Measurements from ENCODE around the gene CLN5.

Gene CLN5

DNA sequence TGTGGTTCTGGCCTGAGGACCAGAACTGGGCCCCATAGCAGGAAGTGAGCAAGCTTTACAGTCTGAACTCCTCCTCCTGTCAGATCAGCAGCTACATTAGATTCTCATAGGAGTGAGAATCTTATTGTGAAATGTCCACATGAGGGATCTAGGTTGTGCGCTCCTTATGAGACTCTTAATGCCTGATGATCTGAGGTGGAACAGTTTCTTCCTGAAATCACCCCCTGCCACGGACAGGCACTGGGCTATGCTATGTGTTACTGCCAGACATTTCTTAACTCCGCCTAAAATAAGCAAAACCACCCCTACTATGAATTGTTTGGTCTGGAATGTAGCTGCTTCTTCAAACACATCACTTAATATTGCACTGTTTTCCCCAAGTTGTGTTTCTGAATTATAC is 30.5 kb downstream of the CLN5 start:
- DNase-seq: no peak

DNA sequence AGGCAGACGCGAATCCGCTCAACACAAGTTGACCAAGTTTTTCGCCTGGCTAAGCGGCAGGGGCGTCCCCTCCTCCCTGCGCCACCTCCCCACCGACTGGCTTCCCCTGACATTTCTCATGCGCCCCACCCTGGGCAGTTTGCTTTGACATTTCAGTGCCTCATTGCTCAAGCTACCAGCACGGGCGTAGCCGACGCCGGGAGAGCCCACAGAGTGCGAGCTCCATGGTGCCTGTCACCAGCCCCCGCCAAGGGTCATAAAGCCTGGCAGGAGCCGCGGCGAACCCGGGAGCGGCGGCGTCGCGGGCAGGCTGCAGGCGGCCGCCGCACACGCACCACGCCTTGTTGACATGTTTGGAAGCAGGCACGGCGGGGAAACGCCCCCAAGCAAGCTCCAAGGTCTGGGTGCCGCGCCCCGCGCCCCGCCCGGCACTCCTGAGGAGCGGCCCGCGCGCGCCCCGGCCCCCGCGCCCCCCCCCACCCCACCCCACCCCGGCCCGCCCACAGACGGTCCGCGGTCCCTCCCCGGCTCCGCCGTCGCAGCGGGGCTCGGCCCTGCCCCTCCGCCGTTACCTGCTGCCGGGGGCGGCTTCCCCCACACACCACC is 34.5 kb downstream of the CLN5 start:
- DNase-seq: peak; percentile 19

DNA sequence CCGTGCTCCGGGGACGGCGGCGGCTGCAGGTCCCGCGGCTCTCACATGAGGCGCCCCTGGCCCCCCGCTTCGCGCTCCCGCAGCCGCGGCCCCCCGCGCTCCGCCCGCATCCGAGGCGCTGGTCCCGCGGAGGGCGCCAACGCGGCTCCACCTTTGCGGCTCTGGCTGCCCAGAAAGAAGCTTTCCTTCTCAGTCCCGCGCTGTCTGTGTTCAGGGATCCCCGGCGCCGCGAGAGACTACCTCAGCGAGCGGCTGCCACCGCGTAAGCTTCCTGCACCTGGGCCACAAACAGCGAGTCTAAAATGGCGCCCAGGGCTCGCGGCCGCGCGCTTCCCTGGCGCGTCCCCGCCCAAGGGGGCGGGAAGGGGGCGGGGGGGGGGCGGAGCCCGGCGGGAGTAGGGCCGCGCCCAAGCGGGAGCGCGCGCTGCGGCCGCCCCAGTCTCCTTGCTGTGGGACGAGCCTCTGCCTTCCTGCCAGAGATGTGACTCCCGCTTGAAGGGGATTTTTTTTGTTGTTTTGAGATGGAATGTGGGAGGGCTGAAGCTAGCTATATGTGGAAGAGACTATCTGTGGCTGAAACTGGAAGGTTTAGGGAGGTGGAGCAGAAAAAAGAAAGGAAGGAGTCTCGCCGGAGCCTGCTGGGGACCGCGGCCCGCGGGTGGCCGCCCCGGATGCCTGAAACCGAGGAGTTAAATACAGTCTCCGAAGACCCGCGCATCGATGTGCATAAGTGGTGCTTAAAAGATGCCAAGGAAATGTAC is 35.2 kb downstream of the CLN5 start, which contains the start of gene FBXL3:
Gene FBXL3 (minus strand): TSS at position 299 of the 761 bp plus-strand sequence. CDS start 5,299 bp downstream, outside the sequence.
- DNase-seq: peak; percentile 80

DNA sequence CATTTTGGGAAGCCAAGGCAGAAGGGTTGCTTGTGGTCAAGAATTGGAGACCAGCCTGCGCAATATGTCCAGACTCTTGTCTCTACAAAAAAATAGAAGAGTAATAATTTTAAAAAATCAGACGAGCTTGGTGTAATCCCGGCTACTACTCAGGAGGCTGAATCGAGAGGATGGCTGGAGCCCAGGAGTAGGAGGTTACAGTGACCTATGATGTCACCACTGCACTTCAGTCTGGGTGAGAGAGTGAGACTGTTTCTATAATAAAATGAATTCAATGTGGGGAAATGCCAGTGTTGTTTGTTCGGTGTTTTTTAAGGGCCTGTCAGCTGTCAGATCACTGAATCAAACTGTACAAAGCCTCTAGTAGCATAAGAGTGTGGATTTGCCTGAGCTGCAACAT is 36.3 kb downstream of the CLN5 start:
- peak; percentile 11 for DNase-seq

DNA sequence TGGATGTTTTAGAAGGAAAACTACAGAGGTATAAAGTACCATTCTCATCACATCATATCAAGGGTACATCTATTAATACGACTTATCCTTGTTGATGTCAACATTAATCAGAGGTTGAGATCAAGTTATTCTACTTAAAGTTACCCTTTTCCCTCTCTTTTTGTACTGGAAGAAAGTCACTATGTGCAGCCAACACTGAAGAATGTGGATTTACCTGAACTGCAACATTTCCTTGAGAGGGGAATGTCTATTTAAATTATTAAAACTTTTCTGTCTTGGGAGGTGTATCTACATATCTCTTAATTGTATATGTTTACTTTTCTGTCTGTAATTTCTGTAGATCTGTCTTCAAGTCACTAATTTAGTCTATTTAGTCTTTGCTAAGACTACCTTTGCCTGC is 37.6 kb downstream of the CLN5 start:
- DNase-seq: no peak

DNA sequence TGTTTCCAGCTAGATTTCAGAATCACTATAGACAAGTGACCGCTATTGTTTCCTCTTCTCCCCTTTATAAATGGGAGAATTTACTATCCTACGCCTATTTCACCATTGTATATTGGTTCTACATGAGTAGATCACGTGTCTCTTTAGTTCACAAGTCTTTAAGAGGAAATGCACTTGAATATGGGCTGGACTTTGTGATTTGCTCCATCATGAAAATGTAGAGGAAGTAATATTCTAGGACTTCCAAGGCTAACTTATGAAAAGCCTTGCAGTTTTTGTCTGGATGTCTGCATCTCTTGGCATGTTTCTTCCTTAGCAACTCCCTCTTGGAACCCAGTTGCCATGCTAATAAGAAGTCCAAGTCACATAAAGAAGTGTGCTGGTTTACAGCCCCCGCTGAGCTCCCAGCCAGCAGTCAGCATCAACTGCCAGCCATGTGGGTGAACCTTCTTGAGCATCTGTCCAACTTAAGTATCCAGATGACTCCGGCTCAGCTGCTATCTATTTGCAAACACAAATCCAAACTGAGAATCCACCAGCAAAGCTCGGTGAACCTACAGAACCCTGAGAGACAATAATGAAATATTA is 39.9 kb downstream of the CLN5 start:
- no peak for DNase-seq

DNA sequence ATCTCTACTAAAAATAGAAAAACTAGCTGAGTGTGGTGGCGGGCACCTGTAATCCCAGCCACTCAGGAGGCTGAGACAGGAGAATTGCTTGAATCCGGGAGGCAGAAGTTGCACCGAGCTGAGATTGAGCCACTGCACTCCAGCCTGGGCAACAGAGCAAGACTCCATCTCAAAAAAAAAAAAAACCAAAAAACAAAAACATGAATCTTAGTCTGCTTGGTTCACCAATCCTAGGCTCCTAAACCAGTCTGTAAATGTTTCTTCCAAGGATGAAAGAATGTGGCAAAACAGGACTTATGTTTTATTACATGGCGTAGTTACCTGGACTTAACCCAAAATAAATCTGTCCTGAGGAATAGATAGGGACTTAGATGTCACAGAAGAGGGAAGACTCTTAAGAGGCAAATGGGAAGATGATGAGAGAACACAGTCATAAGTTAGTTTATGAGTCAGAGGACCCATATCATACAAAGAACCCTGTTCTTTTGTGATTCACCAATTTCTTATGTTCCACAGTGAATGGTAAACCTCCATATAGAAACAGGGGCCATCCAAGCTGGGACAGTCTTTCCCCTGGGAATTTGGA is 41.9 kb downstream of the CLN5 start:
- no peak for DNase-seq

DNA sequence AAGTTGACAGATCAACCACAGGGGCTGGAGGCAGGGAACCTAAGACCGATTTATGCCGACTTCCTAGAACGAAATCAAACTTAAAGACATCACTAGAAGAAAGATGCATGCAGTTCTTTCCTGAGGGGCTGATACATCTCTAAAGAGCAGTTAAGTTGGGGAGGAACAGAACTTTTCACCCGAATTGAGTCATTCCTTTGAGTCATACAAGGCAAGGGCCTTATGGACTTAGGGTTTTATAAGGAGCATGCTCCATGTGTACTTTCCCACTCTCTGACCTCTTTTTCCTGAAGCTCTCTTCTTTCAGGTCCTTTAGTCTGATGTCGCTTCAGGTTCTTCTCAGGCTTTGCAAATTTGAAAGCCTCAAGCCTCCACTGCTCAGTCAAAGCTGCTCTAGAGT is 43.0 kb downstream of the CLN5 start:
- DNase-seq: no peak

DNA sequence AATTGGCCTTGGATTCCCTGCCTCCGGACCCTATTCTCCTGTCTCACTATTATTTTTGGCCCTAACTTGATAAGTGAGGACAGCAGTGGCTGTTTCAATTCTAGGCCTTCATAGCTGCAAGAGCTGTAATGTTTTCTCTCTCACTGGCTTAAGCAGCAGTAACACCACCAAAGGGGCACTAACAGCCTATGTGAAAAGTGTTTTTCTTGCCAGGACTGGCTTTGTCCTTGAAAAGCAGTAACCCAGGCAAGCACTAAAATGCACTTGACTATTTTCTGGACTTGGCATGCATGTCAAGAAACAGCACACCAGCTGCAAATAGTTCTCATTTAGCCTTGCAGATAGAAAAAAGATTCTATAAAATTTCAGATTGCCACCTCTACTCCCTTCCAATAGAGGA is 44.4 kb downstream of the CLN5 start:
- no peak for DNase-seq

DNA sequence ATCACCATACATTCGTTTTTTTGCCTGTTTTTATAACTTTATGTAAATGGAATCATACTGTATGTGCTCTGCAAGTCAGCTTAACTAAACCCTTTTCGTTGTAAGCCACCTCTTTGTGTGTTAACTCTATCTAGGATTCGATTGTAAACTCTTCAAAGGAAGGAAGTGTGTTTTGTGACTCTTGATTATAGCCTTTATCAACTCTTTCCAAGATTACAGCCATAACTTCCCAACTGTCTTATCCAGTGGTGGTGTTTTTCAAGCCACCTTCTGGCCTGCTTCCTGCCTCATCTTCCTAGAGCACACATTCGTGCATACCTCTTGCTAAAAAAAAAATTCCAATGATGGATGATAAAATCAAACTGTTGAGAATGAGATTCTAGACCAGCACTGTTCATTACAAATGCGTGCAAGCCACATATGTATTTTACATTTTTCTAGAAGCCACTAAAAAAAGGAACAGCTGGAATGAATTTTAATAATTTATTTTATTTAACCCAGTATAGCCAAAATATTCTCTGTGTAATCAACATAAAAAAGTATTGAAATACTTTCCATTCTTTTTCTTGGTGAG is 47.1 kb downstream of the CLN5 start:
- no peak for DNase-seq

DNA sequence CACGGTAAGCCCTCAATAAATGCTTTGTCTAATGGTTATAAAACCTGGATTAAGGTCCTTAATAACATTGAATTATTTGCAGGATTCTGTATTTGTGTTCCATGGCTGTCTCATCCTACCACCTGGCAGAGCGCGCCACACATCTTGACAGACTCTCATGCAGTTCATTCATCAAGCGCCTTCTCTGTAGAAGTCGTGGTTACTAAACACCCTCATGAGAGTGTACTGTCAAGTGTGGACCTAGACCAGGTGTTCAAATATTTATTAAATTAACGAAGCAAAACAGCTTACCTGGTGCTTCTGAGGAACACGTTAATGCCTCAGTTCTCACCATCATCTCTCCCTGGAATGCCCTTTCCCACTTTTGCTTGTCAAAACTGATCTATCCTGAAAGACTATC is 48.2 kb downstream of the CLN5 start:
- DNase-seq: no peak

DNA sequence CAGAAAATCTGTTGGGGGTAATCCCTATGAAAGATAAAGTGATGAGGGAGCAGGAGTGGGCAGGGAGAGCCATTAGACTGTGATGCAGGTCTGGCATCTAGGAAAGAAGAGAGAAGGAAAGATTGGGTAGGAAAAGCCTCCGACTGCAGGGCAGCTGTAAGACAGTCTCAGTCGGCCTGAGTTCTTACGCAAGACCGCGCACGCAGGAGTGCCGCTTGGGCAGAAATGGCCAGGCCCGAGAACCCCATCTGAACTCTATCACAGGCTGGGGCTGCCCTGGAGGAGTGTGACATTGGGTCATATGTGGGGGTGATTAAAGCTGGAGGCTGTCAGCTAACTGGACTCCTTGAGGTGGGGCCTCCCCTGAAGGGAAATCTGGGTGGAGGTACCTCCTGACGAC is 49.0 kb downstream of the CLN5 start:
- DNase-seq: no peak

DNA sequence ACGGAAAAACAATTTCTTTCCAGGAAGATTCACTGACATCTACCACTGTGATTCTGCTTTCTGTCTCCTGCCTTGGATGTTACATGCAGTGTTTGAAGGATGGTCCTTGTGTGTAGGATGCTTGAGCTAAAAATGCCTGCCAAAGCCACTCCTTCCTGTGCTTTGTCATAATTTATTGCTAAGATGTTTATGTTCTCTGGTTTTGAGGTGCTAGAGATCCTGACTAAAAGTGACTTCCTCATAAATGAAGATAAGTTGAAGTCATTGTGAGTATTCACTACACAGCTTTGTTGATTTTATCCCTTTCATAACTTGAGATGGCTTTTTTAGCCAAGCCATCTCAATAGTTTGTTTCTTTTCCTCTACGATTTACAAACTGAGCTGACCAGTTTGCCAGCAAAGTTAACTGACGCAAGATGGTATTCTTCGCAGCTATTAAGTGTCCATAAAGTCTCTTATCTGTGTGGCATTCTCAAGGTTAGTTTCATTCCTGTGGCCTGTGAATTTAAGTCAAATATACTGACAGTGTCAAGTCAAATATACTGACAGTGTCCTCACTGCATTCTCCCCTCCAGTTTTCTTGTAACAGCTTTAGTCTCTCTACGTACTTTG is 50.8 kb downstream of the CLN5 start:
- DNase-seq: no peak

DNA sequence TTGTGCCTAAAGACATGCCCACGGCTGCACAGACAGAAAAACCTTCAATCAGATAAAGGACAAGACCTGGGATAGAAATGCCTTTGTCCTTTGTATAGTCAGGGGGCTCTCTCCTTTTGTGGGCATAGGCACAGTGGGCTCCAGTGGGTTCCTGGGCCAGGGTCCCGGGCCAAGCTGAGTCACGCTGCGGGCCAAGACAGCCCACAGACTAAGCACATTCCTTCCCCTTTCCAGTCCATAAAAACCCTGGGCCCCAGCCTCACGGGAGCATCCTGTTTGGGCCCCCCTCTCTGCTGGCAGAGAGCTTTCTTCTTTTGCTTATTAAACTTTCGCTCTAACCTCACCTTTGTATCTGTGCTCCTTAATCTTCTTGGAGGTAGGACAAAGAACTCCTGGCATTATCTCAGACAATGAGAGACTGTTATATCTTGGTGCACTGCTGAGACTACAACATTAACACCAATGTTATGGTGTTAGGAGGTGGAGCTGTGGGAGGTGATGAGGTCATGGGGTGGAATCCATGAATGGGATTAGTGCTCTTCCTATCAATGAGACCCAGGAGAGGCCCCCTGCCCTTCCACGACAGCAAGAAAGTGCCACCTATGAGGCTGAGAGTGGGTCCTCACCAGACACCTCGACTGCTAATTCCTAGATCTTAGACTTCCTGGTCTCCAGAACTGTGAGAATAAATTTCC is 55.9 kb downstream of the CLN5 start:
- no peak for DNase-seq

DNA sequence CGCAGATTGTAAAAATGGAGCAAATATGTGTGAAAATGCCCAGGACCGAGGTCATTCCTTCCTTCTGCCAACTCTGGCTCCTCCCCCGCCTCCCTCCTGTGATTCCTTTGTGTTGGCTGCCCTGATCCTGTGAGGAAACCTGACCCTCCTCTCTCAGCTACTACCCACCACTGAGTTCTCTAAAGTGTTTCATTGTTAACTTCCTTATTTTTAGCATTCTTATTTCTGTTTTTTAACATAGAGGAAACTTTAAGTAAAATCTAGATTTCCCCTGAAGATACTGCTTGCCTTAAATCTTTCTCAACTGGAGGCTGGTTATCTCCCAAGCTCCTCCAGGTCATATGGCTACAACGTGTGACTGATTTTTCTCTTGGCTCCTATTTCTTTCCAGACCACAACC is 56.8 kb downstream of the CLN5 start:
- no peak for DNase-seq

DNA sequence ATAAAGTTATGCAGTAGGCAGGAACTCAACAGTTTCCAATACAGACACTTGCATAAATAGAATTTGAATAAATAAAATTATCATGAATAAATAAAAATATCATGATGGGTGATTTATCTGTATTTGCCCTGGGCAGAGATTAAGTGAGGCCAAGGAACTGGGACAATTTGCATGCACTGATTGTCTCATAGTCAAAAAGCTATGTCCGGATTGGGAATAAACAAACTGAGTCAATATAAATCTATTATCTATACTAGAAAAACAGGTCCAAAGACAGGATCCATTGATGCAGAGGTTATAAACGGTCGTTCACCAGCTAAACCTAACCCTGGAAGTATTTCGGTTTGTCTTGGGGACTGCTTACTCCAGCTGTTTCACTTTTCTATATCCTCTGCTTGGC is 61.3 kb downstream of the CLN5 start:
- DNase-seq: no peak
